HepG2 (cell line): ENCODE results near the gene RAB34.

ENCODE experiments used
- FOXK2 ChIP-seq: fragments of 450-650 bp; IDR thresholded peaks from 2 replicates; pipeline ENCODE4 v1.6.1; 2016
- JUND ChIP-seq: sonication (generic); formaldehyde crosslinking; IDR thresholded peaks from 2 replicates; pipeline ENCODE4 v1.8.0; 2022; ENCODE audit warnings: mild to moderate bottlenecking, missing genetic modification reagents
- POLR2AphosphoS2 ChIP-seq: IDR thresholded peaks from 2 replicates; pipeline ENCODE4 v1.6.1; 2011; ENCODE audit warnings: low read depth, low read length, improper control_type of control experiment
- ZNF232 ChIP-seq: sonication (generic); formaldehyde crosslinking; IDR thresholded peaks from 2 replicates; pipeline ENCODE4 v1.4.0; 2020; ENCODE audit warnings: missing genetic modification reagents, borderline replicate concordance
- ZNF30 ChIP-seq: sonication (generic); formaldehyde crosslinking; IDR thresholded peaks from 2 replicates; pipeline ENCODE4 v1.5.0; 2020; ENCODE audit warnings: mild to moderate bottlenecking, missing genetic modification reagents
- ZNF354B ChIP-seq: sonication (generic); formaldehyde crosslinking; IDR thresholded peaks from 2 replicates; pipeline ENCODE4 v1.8.0; 2022; ENCODE audit warnings: mild to moderate bottlenecking, missing genetic modification reagents
- ZNF431 ChIP-seq: sonication (generic); formaldehyde crosslinking; IDR thresholded peaks from 2 replicates; pipeline ENCODE4 v1.9.0; 2022; ENCODE audit warnings: missing genetic modification reagents, low read depth, mild to moderate bottlenecking, borderline replicate concordance
- ZNF773 ChIP-seq: sonication (generic); formaldehyde crosslinking; IDR thresholded peaks from 2 replicates; pipeline ENCODE4 v1.4.0; 2020; ENCODE audit warnings: missing genetic modification reagents, borderline replicate concordance
- TF ChIP-seq, protein P1 (sequence below): IDR thresholded peaks from 2 replicates; pipeline ENCODE4 v1.6.1; 2016; ENCODE audit warnings: low read depth, missing genetic modification reagents, missing compliant biosample characterization
- TF ChIP-seq, protein P2 (sequence below): sonication (generic); formaldehyde crosslinking; IDR thresholded peaks from 2 replicates; pipeline ENCODE4 v1.8.0; 2022; ENCODE audit warnings: mild to moderate bottlenecking, missing genetic modification reagents, borderline replicate concordance
- TF ChIP-seq, protein P3 (sequence below), 2 experiments: fragments of 450-650 bp in 1 of 2; sonication (generic) in 1 of 2; formaldehyde crosslinking; IDR thresholded peaks; 2 replicates each; pipeline versions ENCODE4 v1.5.0 to v1.8.0; 2020 to 2022; ENCODE audit warnings: mild to moderate bottlenecking in 1 of 2, missing genetic modification reagents in 1 of 2
- TF ChIP-seq, protein P4 (sequence below): sonication (generic); formaldehyde crosslinking; IDR thresholded peaks from 2 replicates; pipeline ENCODE4 v1.8.0; 2022; ENCODE audit warnings: mild to moderate bottlenecking, missing genetic modification reagents, moderate library complexity

DNA sequence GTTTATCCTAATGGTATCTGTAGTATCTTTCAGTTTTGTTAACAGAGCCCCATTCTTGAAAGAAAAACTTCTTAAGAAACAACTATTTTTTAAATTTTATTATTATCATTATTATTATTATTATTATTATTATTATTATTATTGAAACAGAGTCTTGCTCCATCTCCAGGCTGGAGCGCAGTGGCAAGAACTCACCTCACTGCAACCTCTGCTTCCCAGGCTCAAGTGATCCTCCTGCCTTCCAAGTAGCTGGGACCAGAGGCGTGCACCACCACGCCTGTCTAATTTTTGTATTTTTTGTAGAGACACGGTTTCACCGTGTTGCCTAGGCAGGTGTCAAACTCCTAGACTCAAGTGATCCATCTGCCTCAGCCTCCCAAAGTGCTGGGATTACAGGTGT lies 32.3 kb downstream of the RAB34 start:
- TF ChIP-seq, protein P1, sequence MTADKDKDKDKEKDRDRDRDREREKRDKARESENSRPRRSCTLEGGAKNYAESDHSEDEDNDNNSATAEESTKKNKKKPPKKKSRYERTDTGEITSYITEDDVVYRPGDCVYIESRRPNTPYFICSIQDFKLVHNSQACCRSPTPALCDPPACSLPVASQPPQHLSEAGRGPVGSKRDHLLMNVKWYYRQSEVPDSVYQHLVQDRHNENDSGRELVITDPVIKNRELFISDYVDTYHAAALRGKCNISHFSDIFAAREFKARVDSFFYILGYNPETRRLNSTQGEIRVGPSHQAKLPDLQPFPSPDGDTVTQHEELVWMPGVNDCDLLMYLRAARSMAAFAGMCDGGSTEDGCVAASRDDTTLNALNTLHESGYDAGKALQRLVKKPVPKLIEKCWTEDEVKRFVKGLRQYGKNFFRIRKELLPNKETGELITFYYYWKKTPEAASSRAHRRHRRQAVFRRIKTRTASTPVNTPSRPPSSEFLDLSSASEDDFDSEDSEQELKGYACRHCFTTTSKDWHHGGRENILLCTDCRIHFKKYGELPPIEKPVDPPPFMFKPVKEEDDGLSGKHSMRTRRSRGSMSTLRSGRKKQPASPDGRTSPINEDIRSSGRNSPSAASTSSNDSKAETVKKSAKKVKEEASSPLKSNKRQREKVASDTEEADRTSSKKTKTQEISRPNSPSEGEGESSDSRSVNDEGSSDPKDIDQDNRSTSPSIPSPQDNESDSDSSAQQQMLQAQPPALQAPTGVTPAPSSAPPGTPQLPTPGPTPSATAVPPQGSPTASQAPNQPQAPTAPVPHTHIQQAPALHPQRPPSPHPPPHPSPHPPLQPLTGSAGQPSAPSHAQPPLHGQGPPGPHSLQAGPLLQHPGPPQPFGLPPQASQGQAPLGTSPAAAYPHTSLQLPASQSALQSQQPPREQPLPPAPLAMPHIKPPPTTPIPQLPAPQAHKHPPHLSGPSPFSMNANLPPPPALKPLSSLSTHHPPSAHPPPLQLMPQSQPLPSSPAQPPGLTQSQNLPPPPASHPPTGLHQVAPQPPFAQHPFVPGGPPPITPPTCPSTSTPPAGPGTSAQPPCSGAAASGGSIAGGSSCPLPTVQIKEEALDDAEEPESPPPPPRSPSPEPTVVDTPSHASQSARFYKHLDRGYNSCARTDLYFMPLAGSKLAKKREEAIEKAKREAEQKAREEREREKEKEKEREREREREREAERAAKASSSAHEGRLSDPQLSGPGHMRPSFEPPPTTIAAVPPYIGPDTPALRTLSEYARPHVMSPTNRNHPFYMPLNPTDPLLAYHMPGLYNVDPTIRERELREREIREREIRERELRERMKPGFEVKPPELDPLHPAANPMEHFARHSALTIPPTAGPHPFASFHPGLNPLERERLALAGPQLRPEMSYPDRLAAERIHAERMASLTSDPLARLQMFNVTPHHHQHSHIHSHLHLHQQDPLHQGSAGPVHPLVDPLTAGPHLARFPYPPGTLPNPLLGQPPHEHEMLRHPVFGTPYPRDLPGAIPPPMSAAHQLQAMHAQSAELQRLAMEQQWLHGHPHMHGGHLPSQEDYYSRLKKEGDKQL (CRISPR knock-in tag): no peak
- no peak for TF ChIP-seq ZNF354B (CRISPR knock-in tag)
- TF ChIP-seq, protein P2, sequence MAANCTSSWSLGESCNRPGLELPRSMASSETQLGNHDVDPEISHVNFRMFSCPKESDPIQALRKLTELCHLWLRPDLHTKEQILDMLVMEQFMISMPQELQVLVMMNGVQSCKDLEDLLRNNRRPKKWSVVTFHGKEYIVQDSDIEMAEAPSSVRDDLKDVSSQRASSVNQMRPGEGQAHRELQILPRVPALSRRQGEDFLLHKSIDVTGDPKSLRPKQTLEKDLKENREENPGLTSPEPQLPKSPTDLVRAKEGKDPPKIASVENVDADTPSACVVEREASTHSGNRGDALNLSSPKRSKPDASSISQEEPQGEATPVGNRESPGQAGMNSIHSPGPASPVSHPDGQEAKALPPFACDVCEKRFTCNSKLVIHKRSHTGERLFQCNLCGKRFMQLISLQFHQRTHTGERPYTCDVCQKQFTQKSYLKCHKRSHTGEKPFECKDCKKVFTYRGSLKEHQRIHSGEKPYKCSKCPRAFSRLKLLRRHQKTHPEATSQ (CRISPR knock-in tag): no peak
- TF ChIP-seq ZNF773 (CRISPR knock-in tag): no peak
- no peak for TF ChIP-seq FOXK2
- TF ChIP-seq, protein P3, sequence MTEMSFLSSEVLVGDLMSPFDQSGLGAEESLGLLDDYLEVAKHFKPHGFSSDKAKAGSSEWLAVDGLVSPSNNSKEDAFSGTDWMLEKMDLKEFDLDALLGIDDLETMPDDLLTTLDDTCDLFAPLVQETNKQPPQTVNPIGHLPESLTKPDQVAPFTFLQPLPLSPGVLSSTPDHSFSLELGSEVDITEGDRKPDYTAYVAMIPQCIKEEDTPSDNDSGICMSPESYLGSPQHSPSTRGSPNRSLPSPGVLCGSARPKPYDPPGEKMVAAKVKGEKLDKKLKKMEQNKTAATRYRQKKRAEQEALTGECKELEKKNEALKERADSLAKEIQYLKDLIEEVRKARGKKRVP (CRISPR knock-in tag; IDR thresholded peaks at IDR 0.05): no peak
- TF ChIP-seq JUND (CRISPR knock-in tag): no peak
- TF ChIP-seq ZNF431 (CRISPR knock-in tag): no peak
- TF ChIP-seq, protein P4, sequence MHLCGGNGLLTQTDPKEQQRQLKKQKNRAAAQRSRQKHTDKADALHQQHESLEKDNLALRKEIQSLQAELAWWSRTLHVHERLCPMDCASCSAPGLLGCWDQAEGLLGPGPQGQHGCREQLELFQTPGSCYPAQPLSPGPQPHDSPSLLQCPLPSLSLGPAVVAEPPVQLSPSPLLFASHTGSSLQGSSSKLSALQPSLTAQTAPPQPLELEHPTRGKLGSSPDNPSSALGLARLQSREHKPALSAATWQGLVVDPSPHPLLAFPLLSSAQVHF (CRISPR knock-in tag): no peak
- TF ChIP-seq ZNF232 (CRISPR knock-in tag): no peak
- TF ChIP-seq ZNF30 (CRISPR knock-in tag): no peak
- no peak for TF ChIP-seq POLR2AphosphoS2
